ENCODE data around the gene L1CAM.

DNA sequence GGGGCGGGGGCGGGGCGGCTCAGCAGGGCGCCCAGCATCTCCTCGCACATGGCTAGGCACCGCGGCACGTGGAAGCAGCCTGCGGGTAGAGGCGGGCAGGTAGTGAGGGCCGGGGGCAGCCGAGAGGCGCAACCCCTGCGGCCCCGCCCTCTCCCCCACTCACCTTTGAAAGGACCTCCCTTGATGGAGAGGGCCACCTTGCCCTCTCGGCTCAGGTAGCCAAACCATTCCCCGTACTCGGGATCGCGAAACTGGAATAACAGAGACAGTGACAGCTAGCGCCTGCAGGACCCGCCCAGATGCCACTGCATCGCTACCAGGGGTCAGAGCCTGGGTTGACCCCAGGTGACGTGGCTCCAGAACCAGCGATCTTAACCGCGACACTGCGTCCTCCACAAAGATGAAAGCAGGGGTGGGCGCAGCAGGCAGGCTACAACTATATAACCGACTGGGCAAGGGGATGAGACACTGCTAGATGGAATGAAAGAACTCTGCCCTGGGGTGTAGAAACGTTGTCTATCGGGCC is 49.4 kb upstream of the L1CAM start:
- TF ChIP-seq POLR2AphosphoS5 (IDR thresholded peaks at IDR 0.05; ENCODE audit: low read depth, low read length) (no peak), TAF1 (IDR thresholded peaks at IDR 0.05; ENCODE audit: borderline replicate concordance, insufficient read depth, low read length) (no peak), SIN3A (IDR thresholded peaks at IDR 0.05; ENCODE audit: borderline replicate concordance, insufficient read depth, low read length) (no peak)
- TF ChIP-seq, protein P1, sequence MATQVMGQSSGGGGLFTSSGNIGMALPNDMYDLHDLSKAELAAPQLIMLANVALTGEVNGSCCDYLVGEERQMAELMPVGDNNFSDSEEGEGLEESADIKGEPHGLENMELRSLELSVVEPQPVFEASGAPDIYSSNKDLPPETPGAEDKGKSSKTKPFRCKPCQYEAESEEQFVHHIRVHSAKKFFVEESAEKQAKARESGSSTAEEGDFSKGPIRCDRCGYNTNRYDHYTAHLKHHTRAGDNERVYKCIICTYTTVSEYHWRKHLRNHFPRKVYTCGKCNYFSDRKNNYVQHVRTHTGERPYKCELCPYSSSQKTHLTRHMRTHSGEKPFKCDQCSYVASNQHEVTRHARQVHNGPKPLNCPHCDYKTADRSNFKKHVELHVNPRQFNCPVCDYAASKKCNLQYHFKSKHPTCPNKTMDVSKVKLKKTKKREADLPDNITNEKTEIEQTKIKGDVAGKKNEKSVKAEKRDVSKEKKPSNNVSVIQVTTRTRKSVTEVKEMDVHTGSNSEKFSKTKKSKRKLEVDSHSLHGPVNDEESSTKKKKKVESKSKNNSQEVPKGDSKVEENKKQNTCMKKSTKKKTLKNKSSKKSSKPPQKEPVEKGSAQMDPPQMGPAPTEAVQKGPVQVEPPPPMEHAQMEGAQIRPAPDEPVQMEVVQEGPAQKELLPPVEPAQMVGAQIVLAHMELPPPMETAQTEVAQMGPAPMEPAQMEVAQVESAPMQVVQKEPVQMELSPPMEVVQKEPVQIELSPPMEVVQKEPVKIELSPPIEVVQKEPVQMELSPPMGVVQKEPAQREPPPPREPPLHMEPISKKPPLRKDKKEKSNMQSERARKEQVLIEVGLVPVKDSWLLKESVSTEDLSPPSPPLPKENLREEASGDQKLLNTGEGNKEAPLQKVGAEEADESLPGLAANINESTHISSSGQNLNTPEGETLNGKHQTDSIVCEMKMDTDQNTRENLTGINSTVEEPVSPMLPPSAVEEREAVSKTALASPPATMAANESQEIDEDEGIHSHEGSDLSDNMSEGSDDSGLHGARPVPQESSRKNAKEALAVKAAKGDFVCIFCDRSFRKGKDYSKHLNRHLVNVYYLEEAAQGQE (IDR thresholded peaks at IDR 0.05; ENCODE audit: insufficient read depth in 1 of 2, low read depth in 2 of 2, low read length in 2 of 2), result no peak
